HepG2 (cell line): Measurements from ENCODE around the gene CFAP43. TPM values are rescaled to one million over a fixed set of nuclear protein-coding genes. Genes with fewer than 3 reads are reported as not detected.

Experiments
- DMAP1 ChIP-seq: IDR thresholded peaks from 2 replicates; pipeline ENCODE4 v1.6.1; 2016
- GABPB1 ChIP-seq: IDR thresholded peaks from 2 replicates; pipeline ENCODE4 v1.6.1; 2016; ENCODE audit warnings: mild to moderate bottlenecking, missing genetic modification reagents, moderate library complexity, missing compliant biosample characterization
- RARA ChIP-seq: IDR thresholded peaks from 2 replicates; pipeline ENCODE4 v1.6.1; 2016; ENCODE audit warnings: missing genetic modification reagents, missing compliant biosample characterization
- ZBTB3 ChIP-seq: sonication (generic); formaldehyde crosslinking; IDR thresholded peaks from 2 replicates; pipeline ENCODE4 v1.4.0; 2020; ENCODE audit warnings: low read depth, mild to moderate bottlenecking, moderate library complexity, missing genetic modification reagents, borderline replicate concordance
- ZSCAN21 ChIP-seq: sonication (generic); formaldehyde crosslinking; IDR thresholded peaks from 2 replicates; pipeline ENCODE4 v1.8.0; 2022; ENCODE audit warnings: mild to moderate bottlenecking, missing genetic modification reagents, moderate library complexity, borderline replicate concordance
- ZSCAN31 ChIP-seq: sonication (generic); formaldehyde crosslinking; IDR thresholded peaks from 2 replicates; pipeline ENCODE4 v1.5.0; 2020; ENCODE audit warnings: low read depth, mild to moderate bottlenecking, missing genetic modification reagents
- polyA plus RNA-seq, 8 experiments: library from polyadenylated mRNA; depleted of rRNA in 3 of 8; stranded (reverse) in 7 of 8; unstranded in 1 of 8; fragments of >200 nt; fragmentation: Illumina TruSeq in 4 of 8; extraction: Trizol in 4 of 8; gene quantifications; 2 replicates each; pipeline versions ENCODE4 v1.2.1 to v1.2.3, GENCODE V29; 2011 to 2016; ENCODE audit warnings: low read depth in 4 of 8, missing spikeins in 1 of 8, mixed read lengths in 1 of 8; ENCODE audit not compliant: insufficient read depth in 1 of 8
- total RNA-seq, 5 experiments: library from RNA; depleted of rRNA; stranded (reverse); fragments of >200 nt; fragmentation: Illumina TruSeq; extraction: Trizol; gene quantifications; 2 replicates each; pipeline ENCODE4 v1.2.3, GENCODE V29; 2016; ENCODE audit warnings: low read depth in 1 of 5
- TF ChIP-seq, protein P1 (sequence below): sonication (generic); formaldehyde crosslinking; IDR thresholded peaks from 2 replicates; pipeline ENCODE4 v1.4.0; 2020; ENCODE audit warnings: missing genetic modification reagents
- TF ChIP-seq, protein P2 (sequence below): sonication (generic); formaldehyde crosslinking; IDR thresholded peaks from 2 replicates; pipeline ENCODE4 v1.5.1; 2020; ENCODE audit warnings: mild to moderate bottlenecking, missing genetic modification reagents, moderate library complexity

Gene CFAP43
- total and polyA plus RNA-seq, 2 of the 13 experiments (the other 11 are each of a cell fraction or from before 2014, with no cell fraction given) = 0.24 to 0.38 TPM

DNA sequence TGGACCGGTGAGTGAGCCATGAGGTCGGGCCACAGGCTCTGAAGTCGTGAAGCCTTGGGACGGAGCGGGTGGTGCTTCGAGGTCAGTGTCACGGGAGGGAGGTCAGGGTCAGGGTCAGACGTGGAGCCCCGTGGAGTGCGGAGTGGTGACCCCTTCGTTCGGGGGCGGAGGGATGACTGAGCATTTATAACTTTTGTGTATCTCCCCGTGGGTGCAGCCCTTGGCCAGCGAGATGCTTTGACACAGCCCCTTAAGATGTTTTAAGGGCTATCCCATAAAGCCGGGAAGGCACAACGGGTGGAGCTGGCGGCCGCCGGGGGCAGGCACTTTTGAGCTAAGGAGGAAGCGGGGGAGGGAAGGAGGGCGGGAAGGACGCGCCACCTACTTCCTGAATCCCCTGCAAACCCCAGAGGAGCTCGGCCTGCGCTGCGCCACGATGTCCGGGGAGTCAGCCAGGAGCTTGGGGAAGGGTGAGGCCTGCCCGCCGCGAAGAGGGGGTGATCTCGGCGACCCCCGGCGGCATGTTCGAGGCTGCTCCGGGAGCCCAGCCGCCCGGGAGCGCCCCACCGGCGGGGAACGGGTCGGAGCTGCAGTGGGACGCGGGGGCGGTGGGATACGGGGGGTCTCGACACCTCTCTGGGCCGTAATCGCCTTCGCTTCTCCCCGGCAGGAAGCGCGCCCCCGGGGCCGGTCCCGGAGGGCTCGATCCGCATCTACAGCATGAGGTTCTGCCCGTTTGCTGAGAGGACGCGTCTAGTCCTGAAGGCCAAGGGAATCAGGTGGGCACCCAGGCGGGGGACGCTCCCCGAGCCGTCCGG lies 22.5 kb upstream of the CFAP43 start, which contains the start of gene GSTO1 (continued):
- TF ChIP-seq, protein P1, sequence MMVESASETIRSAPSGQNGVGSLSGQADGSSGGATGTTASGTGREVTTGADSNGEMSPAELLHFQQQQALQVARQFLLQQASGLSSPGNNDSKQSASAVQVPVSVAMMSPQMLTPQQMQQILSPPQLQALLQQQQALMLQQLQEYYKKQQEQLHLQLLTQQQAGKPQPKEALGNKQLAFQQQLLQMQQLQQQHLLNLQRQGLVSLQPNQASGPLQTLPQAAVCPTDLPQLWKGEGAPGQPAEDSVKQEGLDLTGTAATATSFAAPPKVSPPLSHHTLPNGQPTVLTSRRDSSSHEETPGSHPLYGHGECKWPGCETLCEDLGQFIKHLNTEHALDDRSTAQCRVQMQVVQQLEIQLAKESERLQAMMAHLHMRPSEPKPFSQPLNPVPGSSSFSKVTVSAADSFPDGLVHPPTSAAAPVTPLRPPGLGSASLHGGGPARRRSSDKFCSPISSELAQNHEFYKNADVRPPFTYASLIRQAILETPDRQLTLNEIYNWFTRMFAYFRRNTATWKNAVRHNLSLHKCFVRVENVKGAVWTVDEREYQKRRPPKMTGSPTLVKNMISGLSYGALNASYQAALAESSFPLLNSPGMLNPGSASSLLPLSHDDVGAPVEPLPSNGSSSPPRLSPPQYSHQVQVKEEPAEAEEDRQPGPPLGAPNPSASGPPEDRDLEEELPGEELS (CRISPR knock-in tag) = 0 out of 2 replicates have a peak, but pooled peaks have one; percentile 9
- TF ChIP-seq ZSCAN31 (CRISPR knock-in tag) = peak; percentile 31; the same call in 1 of the 2 replicates
- peak; percentile 62; the same call in 1 of the 2 replicates for TF ChIP-seq ZBTB3 (CRISPR knock-in tag)
- TF ChIP-seq, protein P2, sequence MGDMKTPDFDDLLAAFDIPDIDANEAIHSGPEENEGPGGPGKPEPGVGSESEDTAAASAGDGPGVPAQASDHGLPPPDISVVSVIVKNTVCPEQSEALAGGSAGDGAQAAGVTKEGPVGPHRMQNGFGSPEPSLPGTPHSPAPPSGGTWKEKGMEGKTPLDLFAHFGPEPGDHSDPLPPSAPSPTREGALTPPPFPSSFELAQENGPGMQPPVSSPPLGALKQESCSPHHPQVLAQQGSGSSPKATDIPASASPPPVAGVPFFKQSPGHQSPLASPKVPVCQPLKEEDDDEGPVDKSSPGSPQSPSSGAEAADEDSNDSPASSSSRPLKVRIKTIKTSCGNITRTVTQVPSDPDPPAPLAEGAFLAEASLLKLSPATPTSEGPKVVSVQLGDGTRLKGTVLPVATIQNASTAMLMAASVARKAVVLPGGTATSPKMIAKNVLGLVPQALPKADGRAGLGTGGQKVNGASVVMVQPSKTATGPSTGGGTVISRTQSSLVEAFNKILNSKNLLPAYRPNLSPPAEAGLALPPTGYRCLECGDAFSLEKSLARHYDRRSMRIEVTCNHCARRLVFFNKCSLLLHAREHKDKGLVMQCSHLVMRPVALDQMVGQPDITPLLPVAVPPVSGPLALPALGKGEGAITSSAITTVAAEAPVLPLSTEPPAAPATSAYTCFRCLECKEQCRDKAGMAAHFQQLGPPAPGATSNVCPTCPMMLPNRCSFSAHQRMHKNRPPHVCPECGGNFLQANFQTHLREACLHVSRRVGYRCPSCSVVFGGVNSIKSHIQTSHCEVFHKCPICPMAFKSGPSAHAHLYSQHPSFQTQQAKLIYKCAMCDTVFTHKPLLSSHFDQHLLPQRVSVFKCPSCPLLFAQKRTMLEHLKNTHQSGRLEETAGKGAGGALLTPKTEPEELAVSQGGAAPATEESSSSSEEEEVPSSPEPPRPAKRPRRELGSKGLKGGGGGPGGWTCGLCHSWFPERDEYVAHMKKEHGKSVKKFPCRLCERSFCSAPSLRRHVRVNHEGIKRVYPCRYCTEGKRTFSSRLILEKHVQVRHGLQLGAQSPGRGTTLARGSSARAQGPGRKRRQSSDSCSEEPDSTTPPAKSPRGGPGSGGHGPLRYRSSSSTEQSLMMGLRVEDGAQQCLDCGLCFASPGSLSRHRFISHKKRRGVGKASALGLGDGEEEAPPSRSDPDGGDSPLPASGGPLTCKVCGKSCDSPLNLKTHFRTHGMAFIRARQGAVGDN (CRISPR knock-in tag) = peak; percentile 92
- peak; percentile 24; the same call in 1 of the 2 replicates for TF ChIP-seq ZSCAN21 (CRISPR knock-in tag)
- TF ChIP-seq GABPB1 (CRISPR knock-in tag) = peak; percentile 86
- TF ChIP-seq DMAP1 (CRISPR knock-in tag) = peak; percentile 19; the same call in 1 of the 2 replicates
- peak; percentile 81 for TF ChIP-seq RARA (CRISPR knock-in tag)
- TF ChIP-seq, all 625 proteins: peak for 180
